Amniotic epithelial cell (primary cell): ENCODE measurements around the gene PCNT.

Source experiments
- DNase-seq: peaks from one replicate; pipeline ENCODE4 v3.0.0-alpha.2; 2010; ENCODE audit warnings: low read depth

Gene PCNT

DNA sequence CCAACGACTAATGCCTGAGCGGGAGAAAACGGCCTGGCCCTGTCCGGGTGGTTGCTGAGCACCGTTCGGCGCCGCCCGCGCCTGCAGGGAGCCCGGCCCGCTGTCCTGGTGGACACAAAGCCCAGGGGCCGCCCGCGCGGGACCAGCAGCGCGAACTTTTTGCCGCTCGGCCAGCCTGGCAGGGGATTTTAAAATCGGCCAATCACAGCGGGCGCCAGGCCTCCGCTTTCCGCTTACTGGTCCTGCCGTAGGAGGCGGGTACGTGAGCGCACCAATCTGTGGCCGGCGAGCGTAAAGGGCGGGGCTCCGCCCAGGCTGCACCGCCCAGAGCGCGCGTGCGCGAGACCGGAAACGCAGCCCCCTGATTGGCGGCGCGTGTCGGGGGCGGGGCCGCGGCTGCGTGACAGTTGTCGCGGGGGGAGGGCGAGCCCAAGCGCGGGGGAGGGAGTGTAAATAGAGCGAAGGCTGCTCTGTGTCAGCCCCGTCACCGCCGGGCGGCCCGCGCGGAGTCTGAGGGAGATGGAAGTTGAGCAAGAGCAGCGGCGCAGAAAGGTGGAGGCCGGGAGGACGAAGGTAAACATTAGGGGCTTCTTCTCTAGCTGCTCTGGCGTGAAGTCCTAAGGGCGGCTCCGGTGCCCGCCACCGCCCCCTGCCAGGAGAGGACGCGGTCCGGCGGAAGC, at the start of gene PCNT, which contains the start of gene C21orf58:
Gene PCNT (plus strand): TSS at position 447 of the 680 bp plus-strand sequence. CDS start 73 bp downstream, at position 520.
Gene C21orf58 (minus strand): TSS at position 161 of the 680 bp plus-strand sequence. CDS start 1,132 bp downstream, outside the sequence.
- DNase-seq: peak; percentile 96

- DNase-seq: no peak
Observed at GRCh38 chr21:46274797-46275390, 49.1 kb upstream of the PCNT start.

DNA sequence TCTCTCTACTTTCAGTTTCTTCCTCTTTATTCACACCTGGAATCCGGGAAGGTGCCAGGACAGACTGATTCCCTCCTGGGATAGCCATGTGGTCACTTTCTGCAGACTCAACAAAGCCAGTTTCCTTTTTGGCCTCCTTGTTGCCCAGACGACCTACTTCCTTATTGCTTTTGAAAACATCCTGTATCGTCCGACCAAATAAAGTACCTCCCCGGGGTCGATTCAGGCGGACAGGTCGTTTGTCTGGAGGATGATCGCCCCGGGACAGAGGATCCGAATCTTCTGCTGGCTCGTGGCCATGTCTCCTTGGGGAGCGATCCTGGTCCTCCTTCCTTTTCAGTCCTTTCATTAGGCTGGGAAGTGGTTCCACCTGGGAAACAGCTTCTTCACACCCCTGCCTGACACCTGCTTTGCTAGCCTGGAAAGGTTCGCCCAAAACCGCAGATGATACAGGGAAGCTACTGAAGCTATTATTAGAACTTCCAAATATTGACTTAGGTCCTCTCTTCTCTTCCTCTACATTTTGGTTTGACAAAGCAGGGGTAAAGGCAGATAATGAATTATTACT, 39.8 kb upstream of the PCNT start:
- no peak for DNase-seq

- DNase-seq: no peak
Observed at GRCh38 chr21:46284733-46285132, 39.2 kb upstream of the PCNT start.

GRCh38 chr21:46285206-46285661, 38.7 kb upstream of the PCNT start, which contains the start of gene MCM3AP:
TSS of gene MCM3AP (minus strand) at chr21:46285611. CDS start at chr21:46285286, 325 bp downstream.
- no peak for DNase-seq

GRCh38 chr21:46285761-46286647, 38.0 kb upstream of the PCNT start, which contains the start of gene YBEY:
TSS of gene YBEY (plus strand) at chr21:46286342. CDS start at chr21:46286914, 572 bp downstream.
- peak; percentile 91 for DNase-seq

- no peak for DNase-seq
Observed at GRCh38 chr21:46286648-46287002, 37.3 kb upstream of the PCNT start.

DNA sequence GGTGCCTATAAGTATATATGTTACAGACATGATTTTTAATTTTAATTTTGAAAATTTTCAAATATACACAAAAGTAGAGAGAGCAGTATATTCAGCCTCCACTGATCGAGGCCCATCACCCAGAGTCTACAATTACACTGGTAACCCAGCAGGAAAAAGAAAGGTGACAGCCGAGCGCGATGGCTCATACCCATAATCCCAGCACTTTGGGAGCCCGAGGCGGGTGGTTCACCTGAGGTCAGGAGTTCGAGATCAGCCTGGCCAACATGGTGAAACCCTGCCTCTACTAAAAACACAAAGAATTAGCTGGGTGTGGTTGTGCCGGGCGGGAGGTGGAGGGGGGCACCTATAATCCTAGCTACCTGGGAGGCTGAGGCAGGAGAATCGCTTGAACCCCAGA, 36.4 kb upstream of the PCNT start:
- DNase-seq: no peak

GRCh38 chr21:46289655-46290179, 34.2 kb upstream of the PCNT start:
- no peak for DNase-seq

- no peak for DNase-seq
Observed at GRCh38 chr21:46291561-46291960, 32.4 kb upstream of the PCNT start.

DNA sequence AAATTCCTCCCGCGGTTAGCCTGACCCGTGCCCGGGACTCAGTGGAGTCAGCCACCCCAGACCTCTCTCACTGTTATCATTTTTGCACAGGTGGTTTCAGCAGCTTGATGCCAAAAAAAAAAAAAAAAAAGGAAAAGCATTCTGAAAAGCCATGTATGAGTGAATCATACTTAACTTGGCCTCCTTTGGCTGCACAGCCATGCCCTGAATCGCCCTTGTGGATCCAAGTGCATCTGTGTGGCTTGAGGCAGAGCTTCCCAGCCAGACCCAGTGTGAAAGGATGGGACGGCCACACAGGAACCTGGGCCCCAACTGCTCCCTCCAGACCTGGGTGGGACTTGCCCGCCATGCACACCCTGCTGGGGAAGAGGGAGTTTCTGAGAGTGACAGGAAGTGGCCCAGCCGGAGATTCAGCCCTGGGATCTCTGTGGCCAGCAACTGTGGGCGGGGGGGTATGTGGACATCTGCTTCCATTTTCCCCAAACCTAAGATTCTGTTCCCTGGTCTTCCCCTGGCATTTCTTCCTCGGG, 29.2 kb upstream of the PCNT start:
- DNase-seq: peak; percentile 54

DNA sequence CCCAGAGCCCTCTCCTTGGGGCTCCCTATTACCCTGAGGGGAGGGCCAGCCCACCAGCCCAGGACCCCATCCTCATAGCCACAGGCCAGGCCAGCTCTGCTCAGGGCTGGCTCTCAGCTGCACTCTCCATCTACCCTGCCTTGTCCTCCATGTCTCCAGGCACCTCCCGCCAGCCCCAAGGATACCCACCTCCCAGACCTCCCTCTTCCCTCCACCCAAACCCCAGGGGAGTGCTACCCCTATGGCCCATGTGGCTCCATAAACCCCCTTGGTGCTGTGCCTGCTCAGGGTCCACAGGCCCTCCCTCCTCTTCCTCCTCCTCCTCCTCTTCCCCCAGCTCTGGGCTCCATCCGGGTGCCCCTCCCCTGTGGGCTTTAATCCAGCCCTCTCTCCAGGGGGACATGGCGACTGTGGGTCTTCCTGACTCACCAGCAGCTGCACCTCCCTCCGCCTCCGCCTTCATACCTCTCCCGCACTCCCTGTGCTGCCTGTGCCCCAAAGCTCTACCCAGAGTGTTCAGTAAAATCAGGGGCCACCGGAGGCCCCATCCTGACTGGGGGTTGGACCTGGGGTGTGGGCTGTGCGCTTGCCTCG, 28.7 kb upstream of the PCNT start:
- peak; percentile 30 for DNase-seq

DNA sequence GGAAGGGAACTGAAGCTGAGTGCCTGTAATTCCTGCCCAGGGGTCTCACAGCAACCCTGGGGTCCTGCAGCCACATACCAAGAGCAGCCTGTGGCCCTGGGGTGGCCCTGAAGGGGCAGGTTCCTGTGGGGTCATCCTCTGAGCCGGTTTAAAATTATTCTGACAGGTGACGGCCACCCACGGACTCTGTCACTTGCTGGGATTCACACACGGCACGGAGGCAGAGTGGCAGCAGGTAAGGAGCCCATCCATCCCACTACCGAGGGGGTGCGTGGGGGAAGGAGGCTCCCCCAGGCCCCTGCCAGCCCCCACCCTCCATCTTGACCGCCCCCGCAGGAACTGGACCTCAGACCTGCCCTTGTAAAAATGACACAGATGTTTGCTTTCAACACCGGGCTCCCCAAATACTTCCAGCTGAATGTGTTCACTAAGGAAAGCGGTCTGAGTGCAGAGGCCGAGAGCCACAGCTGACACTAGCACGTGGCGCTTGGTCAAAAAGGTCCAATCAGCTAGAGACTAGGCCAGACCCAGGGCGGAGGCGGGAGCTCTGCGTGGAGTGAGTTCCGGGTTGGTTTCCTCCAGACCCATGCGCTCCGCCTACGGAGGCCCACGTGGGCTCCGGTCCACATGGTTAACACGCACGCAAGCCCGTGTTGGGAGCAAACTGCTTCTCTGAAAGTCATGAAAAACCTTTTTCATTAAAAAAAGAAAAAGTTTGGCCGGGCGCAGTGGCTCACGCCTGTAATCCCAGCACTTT, 27.8 kb upstream of the PCNT start:
- peak; percentile 12 for DNase-seq

GRCh38 chr21:46297338-46298271, 26.4 kb upstream of the PCNT start:
- peak; percentile 29 for DNase-seq

DNA sequence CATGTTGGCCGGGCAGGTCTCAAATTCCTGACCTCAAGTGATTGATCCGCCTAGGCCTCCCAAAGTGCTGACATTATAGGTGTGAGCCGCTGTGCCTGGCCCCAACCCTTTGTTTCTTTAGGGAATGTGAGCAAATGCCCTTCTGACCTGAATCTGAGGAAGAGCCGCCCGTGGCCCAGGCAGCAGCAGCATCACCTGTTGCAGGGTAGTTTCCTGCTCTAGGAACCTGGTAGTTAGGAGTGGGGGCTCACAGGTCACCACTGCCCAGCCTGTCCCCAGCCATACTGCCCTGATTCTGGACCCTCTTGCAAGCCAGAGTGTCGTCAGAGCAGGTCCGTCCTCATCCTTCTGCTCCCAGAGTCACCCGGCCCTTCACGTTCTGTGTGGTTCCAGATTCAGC, 24.8 kb upstream of the PCNT start:
- DNase-seq: no peak

GRCh38 chr21:46301759-46302158, 22.2 kb upstream of the PCNT start:
- DNase-seq: no peak

- no peak for DNase-seq
Observed at GRCh38 chr21:46304437-46304836, 19.5 kb upstream of the PCNT start.

DNA sequence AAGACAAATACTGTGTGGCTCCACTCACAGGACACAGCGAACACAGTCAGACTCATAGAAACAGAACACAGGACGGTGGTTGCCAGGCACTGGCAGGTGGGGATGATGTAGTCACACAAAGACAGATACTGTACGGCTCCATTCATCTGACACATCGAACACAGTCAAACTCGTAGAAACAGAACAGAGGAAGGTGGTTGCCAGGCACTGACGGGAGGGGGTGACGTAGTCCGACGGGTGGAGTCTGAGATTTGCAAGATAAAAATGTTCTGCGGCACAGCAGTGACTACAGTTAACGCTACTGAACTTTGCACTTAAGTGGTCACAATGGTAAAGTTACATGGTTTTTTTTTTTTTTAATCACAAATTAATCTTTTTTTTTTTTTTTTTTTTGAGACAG, 19.0 kb upstream of the PCNT start:
- no peak for DNase-seq

DNA sequence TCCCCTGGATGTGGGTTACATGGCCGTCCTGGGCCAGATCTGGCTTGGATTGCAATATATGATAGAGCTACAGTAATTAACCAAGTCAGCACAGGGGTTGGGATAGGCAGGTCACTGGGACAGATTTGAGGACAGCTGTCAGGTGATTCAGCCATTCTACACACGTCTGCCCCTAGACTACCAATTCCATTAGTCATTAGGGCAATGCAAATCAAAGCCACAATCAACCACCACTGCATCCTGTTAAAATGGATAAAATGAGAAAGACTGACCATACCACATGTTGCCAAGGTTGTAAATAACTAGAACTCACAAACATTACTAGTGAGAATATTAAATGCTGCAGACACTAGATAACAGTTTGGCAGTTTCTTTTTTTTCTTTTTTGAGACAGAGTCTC, 16.3 kb upstream of the PCNT start:
- DNase-seq: peak; percentile 28
